HG03378 (cell line): ENCODE data around the gene SDHAF3.
A peak's percentile ranks its signal among the peaks of the same experiment; 100 is the strongest.
"Not testable (repeated sequence)": the region's sequence is repeated elsewhere in the genome, so short reads cannot be mapped to it uniquely, and the experiment has no call there.

Source experiments
- ATAC-seq: cut with Tn5 transposase; IDR thresholded peaks from one replicate; pipeline ENCODE4 v1.9.1; 2021; ENCODE audit warnings: mild to moderate bottlenecking, moderate library complexity; ENCODE audit not compliant: unreplicated experiment

Gene SDHAF3

GRCh38 chr7:97120713-97121457 lies 3.4 kb downstream of the SDHAF3 start:
- ATAC-seq: no peak

- ATAC-seq: not testable (repeated sequence)
Measured at GRCh38 chr7:97123115-97123514, 5.6 kb downstream of the SDHAF3 start.

- ATAC-seq: no peak
Measured at GRCh38 chr7:97126483-97127171, 9.1 kb downstream of the SDHAF3 start.

- ATAC-seq: no peak
Measured at GRCh38 chr7:97128736-97129135, 11.2 kb downstream of the SDHAF3 start.

GRCh38 chr7:97130417-97131139 lies 13.1 kb downstream of the SDHAF3 start:
- no peak for ATAC-seq

- no peak for ATAC-seq
Measured at GRCh38 chr7:97133159-97133558, 15.7 kb downstream of the SDHAF3 start.

GRCh38 chr7:97138830-97139229 lies 21.3 kb downstream of the SDHAF3 start:
- ATAC-seq: no peak

- no peak for ATAC-seq
Measured at GRCh38 chr7:97145068-97145467, 27.6 kb downstream of the SDHAF3 start.

GRCh38 chr7:97149843-97150242 lies 32.3 kb downstream of the SDHAF3 start:
- no peak for ATAC-seq

- ATAC-seq: no peak
Measured at GRCh38 chr7:97155897-97156418, 38.5 kb downstream of the SDHAF3 start.

- ATAC-seq: not testable (repeated sequence)
Measured at GRCh38 chr7:97159984-97160383, 42.5 kb downstream of the SDHAF3 start.

- ATAC-seq: not testable (repeated sequence)
Measured at GRCh38 chr7:97161609-97162008, 44.1 kb downstream of the SDHAF3 start.

GRCh38 chr7:97166308-97166707 lies 48.8 kb downstream of the SDHAF3 start:
- ATAC-seq: no peak

GRCh38 chr7:97167176-97167575 lies 49.7 kb downstream of the SDHAF3 start:
- ATAC-seq: no peak

- ATAC-seq: no peak
Measured at GRCh38 chr7:97167749-97168148, 50.3 kb downstream of the SDHAF3 start.

- ATAC-seq: no peak
Measured at GRCh38 chr7:97174303-97174702, 56.8 kb downstream of the SDHAF3 start.

- peak; percentile 67 for ATAC-seq
Measured at GRCh38 chr7:97179454-97180104, 62.1 kb downstream of the SDHAF3 start.

GRCh38 chr7:97187067-97187466 lies 69.6 kb downstream of the SDHAF3 start:
- no peak for ATAC-seq

GRCh38 chr7:97196174-97196573 lies 78.7 kb downstream of the SDHAF3 start:
- not testable (repeated sequence) for ATAC-seq

GRCh38 chr7:97198596-97198995 lies 81.1 kb downstream of the SDHAF3 start:
- ATAC-seq: no peak

- no peak for ATAC-seq
Measured at GRCh38 chr7:97200018-97200417, 82.5 kb downstream of the SDHAF3 start.
